PC-3 (cell line): Measurements from ENCODE around the gene STRBP.

Experiments used
- EZH2 ChIP-seq: fragments of 300-600 bp; sonication (generic); IDR thresholded peaks from one replicate; pipeline ENCODE4 v1.6.1; 2017; ENCODE audit warnings: antibody characterized with exemption, mild to moderate bottlenecking, low read length; ENCODE audit not compliant: unreplicated experiment
- TF ChIP-seq, protein P1 (sequence below): fragments of 300-600 bp; sonication (generic); conservative IDR thresholded peaks from 2 replicates; pipeline ENCODE4 v1.5.1; 2017; ENCODE audit warnings: antibody characterized with exemption, low read depth, mild to moderate bottlenecking, low read length

DNA sequence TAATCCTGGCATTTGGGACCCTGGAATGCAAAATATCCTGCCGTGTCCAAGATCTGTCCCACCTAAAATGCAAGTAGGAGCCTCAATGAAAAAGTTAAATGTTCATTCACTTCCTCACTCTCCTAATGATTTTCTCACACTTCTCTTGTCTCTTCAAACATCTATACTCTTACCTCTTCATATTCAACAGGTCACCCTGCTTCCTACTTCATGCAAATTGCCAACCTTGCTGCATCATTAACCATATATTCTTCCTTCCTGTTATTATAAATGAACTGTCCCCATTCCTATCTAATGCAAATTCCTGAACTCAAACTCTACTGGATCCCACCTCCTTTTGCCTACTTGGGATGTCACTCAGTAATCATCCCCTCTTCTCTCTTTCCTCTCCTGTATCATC is 74.4 kb downstream of the STRBP start:
- TF ChIP-seq, protein P1, sequence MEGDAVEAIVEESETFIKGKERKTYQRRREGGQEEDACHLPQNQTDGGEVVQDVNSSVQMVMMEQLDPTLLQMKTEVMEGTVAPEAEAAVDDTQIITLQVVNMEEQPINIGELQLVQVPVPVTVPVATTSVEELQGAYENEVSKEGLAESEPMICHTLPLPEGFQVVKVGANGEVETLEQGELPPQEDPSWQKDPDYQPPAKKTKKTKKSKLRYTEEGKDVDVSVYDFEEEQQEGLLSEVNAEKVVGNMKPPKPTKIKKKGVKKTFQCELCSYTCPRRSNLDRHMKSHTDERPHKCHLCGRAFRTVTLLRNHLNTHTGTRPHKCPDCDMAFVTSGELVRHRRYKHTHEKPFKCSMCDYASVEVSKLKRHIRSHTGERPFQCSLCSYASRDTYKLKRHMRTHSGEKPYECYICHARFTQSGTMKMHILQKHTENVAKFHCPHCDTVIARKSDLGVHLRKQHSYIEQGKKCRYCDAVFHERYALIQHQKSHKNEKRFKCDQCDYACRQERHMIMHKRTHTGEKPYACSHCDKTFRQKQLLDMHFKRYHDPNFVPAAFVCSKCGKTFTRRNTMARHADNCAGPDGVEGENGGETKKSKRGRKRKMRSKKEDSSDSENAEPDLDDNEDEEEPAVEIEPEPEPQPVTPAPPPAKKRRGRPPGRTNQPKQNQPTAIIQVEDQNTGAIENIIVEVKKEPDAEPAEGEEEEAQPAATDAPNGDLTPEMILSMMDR = no peak
- TF ChIP-seq EZH2 = no peak
